GM12878 (cell line): Measurements from ENCODE around the gene LSR. TPM values are rescaled to one million over a fixed set of nuclear protein-coding genes. Genes with fewer than 3 reads are reported as not detected.

Experiments
- ATAC-seq: fragments of 200-7000 bp; cut with Tn5 transposase; 3 replicates; pipeline ENCODE4 v1.9.1; 2020; ENCODE audit warnings: mild to moderate bottlenecking, moderate library complexity
- BruUV-seq: library from RNA; stranded (reverse); fragments of 400-500 nt; replicated peaks from 2 replicates; lab custom pipeline; 2021; lab: Mats Ljungman, UMichigan
- CTCF ChIA-PET: fragments of 300-600 bp; sonication (Branson Sonifier 250); formaldehyde crosslinking; extraction: SDS; loops from one replicate; lab custom pipeline; 2021; ENCODE audit warnings: inconsistent platforms; lab: Yijun Ruan, JAX
- POLR2A ChIA-PET: fragments of 350-600 bp; formaldehyde crosslinking; extraction: SDS; loops from one replicate; lab custom pipeline; 2021; ENCODE audit warnings: inconsistent platforms; lab: Charles Lee
- RAD21 ChIA-PET: fragments of 300-600 bp; sonication (Branson Sonifier 250); formaldehyde crosslinking; loops from one replicate; lab custom pipeline; 2023; ENCODE audit warnings: antibody characterized with exemption; ENCODE audit not compliant: unreplicated experiment; lab: Charles Lee
- SMC1A ChIA-PET: fragments of 300-600 bp; sonication (Branson Sonifier 250); formaldehyde crosslinking; loops from one replicate; lab custom pipeline; 2023; ENCODE audit not compliant: unreplicated experiment, uncharacterized antibody; lab: Charles Lee
- DNase-seq: peaks from one replicate; pipeline ENCODE4 v3.0.0-alpha.2; 2011; ENCODE audit warnings: low read depth, low spot score
- FAIRE-seq: peaks from 3 replicates; lab custom pipeline; 2011; peaks lifted over from hg19 to GRCh38; lab: Jason Lieb, UNC
- H2AFZ ChIP-seq: 2 replicates; pipeline ENCODE4 v1.6.0; 2011; ENCODE audit warnings: low read depth, low read length, control low read depth; ENCODE audit not compliant: control insufficient read depth
- H3K27ac ChIP-seq: 2 replicates; pipeline ENCODE4 v1.5.1; 2011; ENCODE audit warnings: control low read depth; ENCODE audit not compliant: control insufficient read depth, insufficient read depth
- H3K27me3 ChIP-seq, 2 experiments: replicated peaks in 1 of 2; 2 replicates each; pipeline versions ENCODE4 v1.6.0 to v1.6.1; 2011; ENCODE audit warnings: low read length in 1 of 2; ENCODE audit not compliant: control insufficient read depth in 2 of 2, insufficient read depth in 2 of 2
- H3K36me3 ChIP-seq, 2 experiments: 2 replicates each; pipeline ENCODE4 v1.5.1; 2011; ENCODE audit warnings: low read length in 1 of 2; ENCODE audit not compliant: control insufficient read depth in 2 of 2, insufficient read depth in 2 of 2
- H3K4me1 ChIP-seq: 2 replicates; pipeline ENCODE4 v1.6.1; 2011; ENCODE audit warnings: mild to moderate bottlenecking, low read length, moderate library complexity, mixed read lengths; ENCODE audit not compliant: control insufficient read depth, insufficient read depth
- H3K4me2 ChIP-seq: 2 replicates; pipeline ENCODE4 v1.6.0; 2011; ENCODE audit warnings: control low read depth; ENCODE audit not compliant: control insufficient read depth, insufficient read depth
- H3K4me3 ChIP-seq: fragments of 200-600 bp; sonication (generic); 2 replicates; pipeline ENCODE4 v1.5.1; 2016
- H3K79me2 ChIP-seq: 2 replicates; pipeline ENCODE4 v1.6.0; 2011; ENCODE audit warnings: low read length; ENCODE audit not compliant: control insufficient read depth, insufficient read depth
- H3K9ac ChIP-seq: 2 replicates; pipeline ENCODE4 v1.8.0; 2011; ENCODE audit warnings: low read length, control low read depth, mixed read lengths; ENCODE audit not compliant: control insufficient read depth, insufficient read depth
- H3K9me3 ChIP-seq: replicated peaks from 3 replicates; pipeline ENCODE4 v1.5.1; 2011; ENCODE audit warnings: mild to moderate bottlenecking, low read length; ENCODE audit not compliant: control insufficient read depth, insufficient read depth
- H4K20me1 ChIP-seq: 2 replicates; pipeline ENCODE4 v1.6.0; 2011; ENCODE audit not compliant: control insufficient read depth, insufficient read depth
- WRNIP1 ChIP-seq: IDR thresholded peaks from 2 replicates; pipeline ENCODE4 v1.6.1; 2011; ENCODE audit warnings: low read depth, low read length, improper control_type of control experiment, borderline replicate concordance
- WGBS: methylation state at CpG from one replicate; pipeline ENCODE4 v1.1.6; 2016; ENCODE audit warnings: low lambda C conversion rate; ENCODE audit not compliant: insufficient replicate concordance, insufficient coverage; ENCODE audit errors: missing lambda C conversion rate; 5-methylcytosine and 5-hydroxymethylcytosine counted together
- in situ Hi-C: fragments of 300-500 bp; cut with MboI; formaldehyde crosslinking; loops from 9 replicates; pipeline ENCODE4 v1.14.3; 2018; ENCODE audit warnings: mixed read lengths
- intact Hi-C: fragments of 100-400 bp; cut with micrococcal nuclease; formaldehyde crosslinking; loops from one replicate; pipeline ENCODE4 v1.14.2; 2022; ENCODE audit not compliant: unreplicated experiment
- polyA plus RNA-seq, 11 experiments: library from polyadenylated mRNA; depleted of rRNA in 4 of 11; unstranded in 6 of 11; stranded (reverse) in 5 of 11; fragments of >200 nt; fragmentation: Nextera tagmentation in 4 of 11; fragmentation: Illumina TruSeq in 1 of 11; extraction: Ambion mirVana in 4 of 11; extraction: Trizol in 1 of 11; gene quantifications; 1 replicate in 1 of 11; 2 replicates in 10 of 11; pipeline versions ENCODE4 v1.2.1 to v1.2.3, GENCODE V29; 2011 to 2016; ENCODE audit warnings: inconsistent platforms in 2 of 11, missing spikeins in 2 of 11, low read depth in 1 of 11
- total RNA-seq, 4 experiments: library from RNA; depleted of rRNA in 3 of 4; stranded (reverse); fragments of >200 nt in 3 of 4; fragmentation: Illumina TruSeq in 1 of 4; extraction: Trizol in 1 of 4; gene quantifications; 2 replicates each; pipeline versions ENCODE4 v1.2.1 to v1.2.3, GENCODE V29; 2013 to 2021
- TF ChIP-seq, protein P1 (sequence below): fragments of 450-650 bp; IDR thresholded peaks from 2 replicates; pipeline ENCODE4 v1.6.1; 2016; ENCODE audit warnings: mild to moderate bottlenecking

LSR gene
- total and polyA plus RNA-seq, 10 of the 15 experiments (the other 5 are each of a cell fraction or from before 2014, with no cell fraction given), result 0.26 to 53.9 (median 26.3) TPM

DNA sequence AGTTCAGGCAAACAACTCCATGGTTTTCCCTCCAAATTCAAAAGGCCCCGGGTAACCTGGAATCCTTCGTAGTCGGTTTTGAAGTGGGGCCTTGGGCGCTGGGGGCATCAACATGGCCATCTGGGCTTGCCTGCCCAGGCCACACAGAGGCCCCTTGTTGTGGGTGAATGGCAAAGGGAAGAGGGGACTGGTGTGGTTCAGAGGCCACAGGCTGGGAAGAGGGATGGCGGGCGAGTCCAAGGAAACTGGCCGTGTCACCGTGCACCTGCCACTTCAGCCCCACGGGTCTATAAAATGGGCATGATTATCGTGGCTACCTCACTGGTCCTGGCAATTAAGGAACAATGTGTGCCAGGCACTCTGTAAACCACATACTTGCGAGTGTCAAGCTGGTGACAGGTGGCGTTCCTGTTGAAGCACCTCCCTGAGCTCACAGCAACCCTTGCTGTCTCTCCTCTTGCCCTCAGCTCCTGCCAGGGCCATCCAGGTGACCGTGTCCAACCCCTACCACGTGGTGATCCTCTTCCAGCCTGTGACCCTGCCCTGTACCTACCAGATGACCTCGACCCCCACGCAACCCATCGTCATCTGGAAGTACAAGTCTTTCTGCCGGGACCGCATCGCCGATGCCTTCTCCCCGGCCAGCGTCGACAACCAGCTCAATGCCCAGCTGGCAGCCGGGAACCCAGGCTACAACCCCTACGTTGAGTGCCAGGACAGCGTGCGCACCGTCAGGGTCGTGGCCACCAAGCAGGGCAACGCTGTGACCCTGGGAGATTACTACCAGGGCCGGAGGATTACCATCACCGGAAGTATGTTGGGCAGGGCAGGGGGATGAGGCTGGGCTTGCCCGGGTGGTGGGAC lies 1.3 kb downstream of the LSR start:
- CTCF ChIA-PET, result interaction anchor here (0.9 to 2.7 kb wide), 6 partner anchors 34 to 183 kb away, joined by 3 to 8 read pairs (median 4); partner anchors contain the start of gene CD22
- no peak for FAIRE-seq
- Histone ChIP-seq H3K27me3 (no peaks in the 10 kb centered on the region), H3K9me3 (no peaks in the 10 kb centered on the region; the same call in 2 of the 3 replicates), H3K4me3 (peak overlapping the region; percentile 90), H4K20me1 (no peaks in the 10 kb centered on the region), H3K4me1 (peaks cover 4% of the 10 kb centered on the region; the same call in 1 of the 2 replicates), H3K4me2 (peak overlapping the region; percentile 98), H3K9ac (peak overlapping the region; percentile 88), H2AFZ (no peak overlapping the region), H3K36me3 (peaks cover under 1 to 6% of the 10 kb centered on the region in 2 experiments; a peak in 3 of 4 replicates), H3K79me2 (peaks cover 19% of the 10 kb centered on the region), H3K27ac (peak overlapping the region; percentile 95)
- intact Hi-C loops, result loop anchor here (5.0 kb wide), 1 partner anchor 108 kb away; the partner anchor contains the start of gene FXYD7
- SMC1A ChIA-PET, result interaction anchor here (0.6 to 2.1 kb wide), 2 partner anchors 9 to 342 kb away, joined by 3 to 7 read pairs; no protein-coding TSS in a partner anchor
- WGBS, result 93% methylated on average over 34 of the region's 34 CpGs
- in situ Hi-C loops, result no loop called here
- RAD21 ChIA-PET, result interaction anchor here (1.1 to 1.6 kb wide), 2 partner anchors 15 to 109 kb away, joined by 5 to 6 read pairs; no protein-coding TSS in a partner anchor
- no peak for TF ChIP-seq WRNIP1
- TF ChIP-seq, protein P1, sequence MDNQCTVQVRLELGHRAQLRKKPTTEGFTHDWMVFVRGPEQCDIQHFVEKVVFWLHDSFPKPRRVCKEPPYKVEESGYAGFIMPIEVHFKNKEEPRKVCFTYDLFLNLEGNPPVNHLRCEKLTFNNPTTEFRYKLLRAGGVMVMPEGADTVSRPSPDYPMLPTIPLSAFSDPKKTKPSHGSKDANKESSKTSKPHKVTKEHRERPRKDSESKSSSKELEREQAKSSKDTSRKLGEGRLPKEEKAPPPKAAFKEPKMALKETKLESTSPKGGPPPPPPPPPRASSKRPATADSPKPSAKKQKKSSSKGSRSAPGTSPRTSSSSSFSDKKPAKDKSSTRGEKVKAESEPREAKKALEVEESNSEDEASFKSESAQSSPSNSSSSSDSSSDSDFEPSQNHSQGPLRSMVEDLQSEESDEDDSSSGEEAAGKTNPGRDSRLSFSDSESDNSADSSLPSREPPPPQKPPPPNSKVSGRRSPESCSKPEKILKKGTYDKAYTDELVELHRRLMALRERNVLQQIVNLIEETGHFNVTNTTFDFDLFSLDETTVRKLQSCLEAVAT, result peak; percentile 72; the same call in 1 of the 2 replicates
- no peak for ATAC-seq
- POLR2A ChIA-PET, result interaction anchor here (0.6 to 0.8 kb wide), 3 partner anchors 74 to 102 kb away, joined by 3 to 4 read pairs (median 3); no protein-coding TSS in a partner anchor
- DNase-seq, result no peak
- BruUV-seq, result no TSS peak
